ENCODE data around the gene CFAP46. TPM values are rescaled to one million over a fixed set of nuclear protein-coding genes. Genes with fewer than 3 reads are reported as not detected.

CFAP46 gene
- total and polyA plus RNA-seq, 9 of the 15 experiments (the other 6 are each of a cell fraction or from before 2014, with no cell fraction given) = not detected

- in situ Hi-C loops (cut with MboI) = no loop called here
- 74% methylated on average over 13 of the region's 13 CpGs for WGBS (ENCODE audit: insufficient coverage, low coverage, missing lambda C conversion rate)
- ATAC-seq = no peak
Observed at GRCh38 chr10:132766291-132766690, 176.1 kb downstream of the CFAP46 start.

GRCh38 chr10:132765435-132765834 is 176.9 kb downstream of the CFAP46 start:
- Histone ChIP-seq H3K27ac (ENCODE audit: extremely low read depth, low read depth, low read length) (no peak overlapping the region), H4K20me1 (replicated peaks; ENCODE audit: control insufficient read depth, insufficient read depth, low read length) (no peaks in the 10 kb centered on the region), H3K9me1 (ENCODE audit: control insufficient read depth, insufficient read depth, low read length) (no peaks in the 10 kb centered on the region), H3K79me2 (ENCODE audit: control insufficient read depth, insufficient read depth, low read length) (no peaks in the 10 kb centered on the region), H3K4me3 (no peak overlapping the region), H2AFZ (ENCODE audit: low read depth, low read length) (no peak overlapping the region), H3K9me3 (replicated peaks; ENCODE audit: control insufficient read depth, insufficient read depth, low read depth, low read length) (no peaks in the 10 kb centered on the region), H3K9ac (ENCODE audit: insufficient read depth in 1 of 2, low read depth in 2 of 2, low read length in 2 of 2) (no peak overlapping the region), H3K4me2 (ENCODE audit: insufficient read depth, low read length) (no peak overlapping the region), H3K4me1 (replicated peaks in 1 of 2; ENCODE audit: control insufficient read depth in 2 of 2, insufficient read depth in 2 of 2, low read length in 2 of 2) (no peaks in the 10 kb centered on the region), H3K36me3 (ENCODE audit: control insufficient read depth, insufficient read depth, low read length) (no peaks in the 10 kb centered on the region), H3K27me3 (ENCODE audit: control insufficient read depth in 2 of 2, insufficient read depth in 2 of 2, low read length in 2 of 2) (no peaks in the 10 kb centered on the region)
- no TSS peak for BruUV-seq (replicated peaks)
- in situ Hi-C loops (cut with MboI) = no loop called here
- WGBS (ENCODE audit: insufficient coverage, low coverage, missing lambda C conversion rate) = 75% methylated on average over 11 of the region's 11 CpGs
- ChIA-PET CTCF (ENCODE audit: low intra/inter-chr PET ratio) (no interaction called here), POLR2A (no interaction called here)
- DNase-seq (ENCODE audit: extremely low read depth in 1 of 4, low spot score in 3 of 4) (no peak), ATAC-seq (no peak), FAIRE-seq (no peak)
- intact Hi-C loops (cut with micrococcal nuclease) = no loop called here
- TF ChIP-seq TCFL5 (CRISPR knock-in tag; conservative IDR thresholded peaks at IDR 0.05) (no peak), HNRNPLL (IDR thresholded peaks at IDR 0.05; ENCODE audit: low read depth, low read length, poor library complexity, severe bottlenecking) (no peak), SAFB2 (IDR thresholded peaks at IDR 0.05; ENCODE audit: borderline replicate concordance, low read depth, low read length, severe bottlenecking) (no peak), ZBTB5 (IDR thresholded peaks at IDR 0.05) (no peak), ZBTB33 (CRISPR knock-in tag; IDR thresholded peaks at IDR 0.05) (no peak)

More at GRCh38 chr10:132766291-132766690, 176.1 kb downstream of the CFAP46 start:
- no TSS peak for BruUV-seq (replicated peaks)
- DNase-seq (ENCODE audit: extremely low read depth in 1 of 4, low spot score in 3 of 4) (no peak), FAIRE-seq (no peak)
- Histone ChIP-seq H3K4me2 (ENCODE audit: insufficient read depth, low read length) (no peak overlapping the region), H3K27me3 (ENCODE audit: control insufficient read depth in 2 of 2, insufficient read depth in 2 of 2, low read length in 2 of 2) (no peaks in the 10 kb centered on the region), H3K9ac (ENCODE audit: insufficient read depth in 1 of 2, low read depth in 2 of 2, low read length in 2 of 2) (no peak overlapping the region), H3K9me3 (replicated peaks; ENCODE audit: control insufficient read depth, insufficient read depth, low read depth, low read length) (no peaks in the 10 kb centered on the region), H3K4me3 (no peak overlapping the region), H3K27ac (ENCODE audit: extremely low read depth, low read depth, low read length) (no peak overlapping the region), H3K36me3 (ENCODE audit: control insufficient read depth, insufficient read depth, low read length) (no peaks in the 10 kb centered on the region), H3K4me1 (replicated peaks in 1 of 2; ENCODE audit: control insufficient read depth in 2 of 2, insufficient read depth in 2 of 2, low read length in 2 of 2) (no peaks in the 10 kb centered on the region), H2AFZ (ENCODE audit: low read depth, low read length) (no peak overlapping the region), H3K9me1 (ENCODE audit: control insufficient read depth, insufficient read depth, low read length) (no peaks in the 10 kb centered on the region), H3K79me2 (ENCODE audit: control insufficient read depth, insufficient read depth, low read length) (no peaks in the 10 kb centered on the region), H4K20me1 (replicated peaks; ENCODE audit: control insufficient read depth, insufficient read depth, low read length) (no peaks in the 10 kb centered on the region)
- ChIA-PET POLR2A (no interaction called here), CTCF (ENCODE audit: low intra/inter-chr PET ratio) (no interaction called here)
- intact Hi-C loops (cut with micrococcal nuclease) = no loop called here
- no peak for TF ChIP-seq CREB3 (tag; conservative IDR thresholded peaks at IDR 0.05; ENCODE audit: low read depth)
- TF ChIP-seq ZNF124 (CRISPR knock-in tag; IDR thresholded peaks at IDR 0.05) = no peak
